Mesodermal cell (in vitro differentiated cells): Measurements from ENCODE around the gene ATG9A.

Source experiments
- H3K27ac ChIP-seq: 2 replicates; pipeline ENCODE4 v1.7.0; 2013; ENCODE audit warnings: mild to moderate bottlenecking, low read depth, low read length, moderate library complexity; ENCODE audit not compliant: severe bottlenecking
- H3K36me3 ChIP-seq: 2 replicates; pipeline ENCODE4 v1.7.1; 2013; ENCODE audit warnings: mild to moderate bottlenecking, low read length, moderate library complexity; ENCODE audit not compliant: control insufficient read depth, insufficient read depth
- H3K4me1 ChIP-seq: one replicate; pipeline ENCODE4 v1.7.1; 2013; ENCODE audit warnings: mild to moderate bottlenecking, low read length; ENCODE audit not compliant: insufficient read depth, control insufficient read depth, poor library complexity, severe bottlenecking
- H3K4me3 ChIP-seq: 2 replicates; pipeline ENCODE4 v1.7.0; 2013; ENCODE audit warnings: low read length, control low read depth, mild to moderate bottlenecking; ENCODE audit not compliant: insufficient read depth, poor library complexity, severe bottlenecking; ENCODE audit errors: extremely low read depth
- H3K9me3 ChIP-seq: 2 replicates; pipeline ENCODE4 v1.7.1; 2013; ENCODE audit warnings: mild to moderate bottlenecking, low read length, moderate library complexity; ENCODE audit not compliant: control insufficient read depth
- WGBS, 2 experiments: methylation state at CpG; one replicate each; pipeline ENCODE4 v1.1.5; 2013; ENCODE audit warnings: missing lambda C conversion rate in 2 of 2; ENCODE audit not compliant: insufficient coverage in 2 of 2; 5-methylcytosine and 5-hydroxymethylcytosine counted together

ATG9A gene

DNA sequence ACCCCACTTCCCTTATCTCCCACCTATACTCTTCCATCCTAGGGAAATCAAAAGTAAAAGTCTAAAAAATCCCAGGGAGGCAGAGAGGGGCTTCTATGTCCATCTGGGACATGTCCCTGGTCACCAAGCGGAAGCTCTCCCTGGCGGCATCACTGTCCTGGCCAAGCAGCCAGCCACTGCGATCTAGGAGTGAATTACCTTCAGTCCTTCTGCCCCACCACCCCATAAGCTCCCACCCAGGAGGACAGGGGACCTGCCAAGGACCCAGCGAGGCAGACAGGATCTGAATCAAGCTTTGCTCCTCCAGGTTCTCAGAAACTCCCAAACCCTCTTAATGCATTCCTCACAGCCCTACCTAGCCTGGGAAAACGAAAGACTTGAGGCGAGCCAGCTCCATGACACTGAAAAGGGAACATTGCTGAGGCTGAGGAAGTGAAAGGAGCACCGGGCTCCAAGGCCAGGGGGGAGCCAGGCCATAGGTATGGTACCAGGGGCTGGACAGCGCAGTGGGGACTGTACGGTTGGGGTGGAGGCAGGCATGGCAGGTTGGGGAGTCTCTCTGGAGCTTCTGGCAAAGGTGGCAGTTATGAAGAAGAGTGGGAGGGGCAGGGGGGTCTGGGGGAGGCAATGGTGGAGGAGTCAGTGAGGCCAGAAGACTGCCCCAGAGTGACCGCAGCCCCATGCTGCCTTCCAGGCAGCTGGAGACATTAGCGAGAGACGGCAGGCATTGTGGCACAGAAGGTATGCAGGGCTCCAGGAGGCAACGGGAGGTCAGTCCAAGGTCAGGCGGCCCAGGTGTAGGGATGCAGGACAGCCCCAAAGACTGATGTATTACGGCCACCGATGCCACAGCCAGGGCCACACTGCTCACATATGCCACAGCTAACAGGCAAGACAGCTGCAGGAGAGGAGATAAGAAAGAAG, 56.9 kb downstream of the ATG9A start:
- H3K27ac ChIP-seq = no peak overlapping the region
- H3K9me3 ChIP-seq = no peaks in the 10 kb centered on the region
- H3K4me1 ChIP-seq = peaks cover 7% of the 10 kb centered on the region
- H3K36me3 ChIP-seq = peaks cover 31% of the 10 kb centered on the region
- WGBS, 2 experiments = 87 to 90% methylated on average over 13 of the region's 16 CpGs
- H3K4me3 ChIP-seq = no peak overlapping the region

DNA sequence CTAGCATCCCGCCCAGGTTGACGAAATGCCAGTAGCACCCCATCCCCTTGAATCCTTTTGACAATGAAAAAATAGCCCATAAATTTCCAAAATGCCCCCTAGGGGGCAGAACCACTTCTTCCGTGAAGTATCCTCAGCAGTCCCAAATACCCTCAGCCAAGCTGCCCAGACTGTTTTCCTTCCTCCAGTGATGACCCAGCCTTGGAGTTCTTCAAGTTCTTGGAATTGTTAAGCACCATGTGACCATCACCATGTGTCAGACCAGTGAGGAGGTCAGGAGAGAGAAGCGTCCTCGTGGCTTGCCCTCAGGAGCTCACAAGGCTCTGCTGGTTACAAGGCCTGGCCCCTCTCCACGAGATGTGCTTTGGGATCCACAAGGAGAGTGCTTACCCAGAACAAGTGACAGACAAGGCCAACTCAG, 58.2 kb downstream of the ATG9A start:
- H3K27ac ChIP-seq = peak overlapping the region; percentile 75

DNA sequence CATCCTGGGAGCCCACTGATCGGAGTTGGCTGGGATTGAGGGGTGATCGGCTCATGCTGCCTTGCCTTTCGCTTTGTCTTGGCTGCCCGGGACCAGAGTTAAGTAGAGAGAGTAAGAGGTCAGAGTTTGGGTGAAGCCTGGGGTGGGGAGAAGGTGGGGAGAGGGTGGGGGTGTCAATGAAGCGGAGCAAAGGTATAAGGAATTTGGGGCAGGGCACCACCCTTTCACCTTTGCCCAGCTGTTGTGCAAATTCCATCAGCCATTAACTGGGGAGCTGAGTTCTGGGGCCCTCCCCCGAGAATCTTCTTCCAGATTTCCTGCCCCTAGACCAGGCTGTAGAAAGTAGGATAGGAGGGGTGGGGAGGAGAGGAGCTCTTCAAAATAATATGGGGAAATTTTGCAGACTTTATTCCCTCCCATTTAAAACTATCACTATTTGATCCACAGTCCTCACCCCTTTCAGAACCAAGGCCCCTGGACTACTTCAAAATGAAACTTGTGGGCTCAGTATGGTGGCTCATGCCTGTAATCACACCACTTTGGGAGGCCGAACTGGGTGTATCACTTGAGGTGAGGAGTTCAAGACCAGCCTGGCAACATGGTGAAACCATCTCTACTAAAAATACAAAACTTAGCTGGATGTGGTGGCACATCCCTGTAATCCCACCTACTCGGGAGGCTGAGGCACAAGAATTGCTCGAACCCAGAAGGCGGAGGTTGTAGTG, 59.3 kb downstream of the ATG9A start, which contains the start of gene SLC23A3:
TSS of gene SLC23A3 (minus strand) at position 100 of the 725 bp plus-strand sequence. CDS start at position 55, 45 bp downstream.
- Histone ChIP-seq H3K36me3 (peaks cover 30% of the 10 kb centered on the region), H3K4me1 (peaks cover 7% of the 10 kb centered on the region), H3K9me3 (no peaks in the 10 kb centered on the region), H3K27ac (no peak within 1 kb of the TSS), H3K4me3 (no peak within 1 kb of the TSS)
- 78 to 86% methylated on average over 6 to 7 of the region's 10 CpGs for WGBS, 2 experiments

More for the DNA sequence above, 58.2 kb downstream of the ATG9A start:
- peaks cover 7% of the 10 kb centered on the region for H3K4me1 ChIP-seq
- 61 to 64% methylated on average over 6 of the region's 6 CpGs for WGBS, 2 experiments
- no peak overlapping the region for H3K4me3 ChIP-seq
- H3K36me3 ChIP-seq = peaks cover 31% of the 10 kb centered on the region
- H3K9me3 ChIP-seq = no peaks in the 10 kb centered on the region
